DMS153 treated with DMSO at 0.1 percent for 48 hours (cell line): ENCODE measurements around the gene NR2E3.
A peak's percentile ranks its signal among the peaks of the same experiment; 100 is the strongest.

Experiments used
- DNase-seq: peaks from one replicate; lab custom pipeline; 2025; ENCODE audit not compliant: unreplicated experiment; lab: John Stamatoyannopoulos, UW

Gene NR2E3

GRCh38 chr15:71790081-71790480, 20.3 kb upstream of the NR2E3 start:
- no peak for DNase-seq

DNA sequence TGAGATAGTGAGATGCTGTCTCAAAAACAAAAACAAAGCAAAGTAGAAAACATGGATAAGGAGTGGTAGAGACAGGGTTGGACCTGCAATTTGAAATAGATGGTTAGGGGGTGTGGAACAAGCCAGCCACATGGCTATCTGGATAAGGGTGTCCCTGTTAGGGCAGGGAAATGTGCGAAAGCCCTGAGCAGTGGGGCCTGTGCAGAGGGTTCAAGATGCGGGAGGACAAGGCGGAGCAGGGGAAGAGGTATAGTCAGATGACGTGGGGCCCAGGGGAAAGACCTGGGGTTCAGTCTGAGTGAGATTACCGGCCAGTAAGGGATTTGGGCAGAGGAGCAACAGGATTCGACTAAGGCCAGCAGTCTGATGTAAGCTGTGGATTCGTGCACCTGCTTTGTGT, 18.4 kb upstream of the NR2E3 start:
- no peak for DNase-seq

DNA sequence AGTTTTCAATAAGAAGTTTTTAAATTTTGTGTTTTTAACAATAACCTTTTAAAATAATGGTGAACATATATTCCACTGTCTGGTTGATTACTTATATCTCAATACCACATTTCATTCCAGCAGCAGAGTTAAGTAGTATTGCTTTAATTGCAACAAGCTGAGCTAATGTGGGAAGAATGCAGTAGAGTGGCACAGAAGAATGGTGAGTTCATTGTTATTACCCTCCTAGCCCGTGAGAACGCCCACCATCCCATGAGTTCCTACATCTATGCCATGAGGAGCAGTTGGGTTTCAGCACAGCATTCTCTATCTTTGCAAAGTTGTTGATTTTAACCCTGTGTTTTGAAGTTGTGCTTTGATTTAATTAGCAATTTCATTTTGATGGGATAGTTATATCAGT, 17.8 kb upstream of the NR2E3 start:
- no peak for DNase-seq

- no peak for DNase-seq
These were observed 11.7 kb upstream of the NR2E3 start for GRCh38 chr15:71798641-71799040.

GRCh38 chr15:71800190-71800589, 10.2 kb upstream of the NR2E3 start:
- DNase-seq: no peak

- DNase-seq: peak; percentile 12
These were observed 9.3 kb upstream of the NR2E3 start for GRCh38 chr15:71800835-71801745.

DNA sequence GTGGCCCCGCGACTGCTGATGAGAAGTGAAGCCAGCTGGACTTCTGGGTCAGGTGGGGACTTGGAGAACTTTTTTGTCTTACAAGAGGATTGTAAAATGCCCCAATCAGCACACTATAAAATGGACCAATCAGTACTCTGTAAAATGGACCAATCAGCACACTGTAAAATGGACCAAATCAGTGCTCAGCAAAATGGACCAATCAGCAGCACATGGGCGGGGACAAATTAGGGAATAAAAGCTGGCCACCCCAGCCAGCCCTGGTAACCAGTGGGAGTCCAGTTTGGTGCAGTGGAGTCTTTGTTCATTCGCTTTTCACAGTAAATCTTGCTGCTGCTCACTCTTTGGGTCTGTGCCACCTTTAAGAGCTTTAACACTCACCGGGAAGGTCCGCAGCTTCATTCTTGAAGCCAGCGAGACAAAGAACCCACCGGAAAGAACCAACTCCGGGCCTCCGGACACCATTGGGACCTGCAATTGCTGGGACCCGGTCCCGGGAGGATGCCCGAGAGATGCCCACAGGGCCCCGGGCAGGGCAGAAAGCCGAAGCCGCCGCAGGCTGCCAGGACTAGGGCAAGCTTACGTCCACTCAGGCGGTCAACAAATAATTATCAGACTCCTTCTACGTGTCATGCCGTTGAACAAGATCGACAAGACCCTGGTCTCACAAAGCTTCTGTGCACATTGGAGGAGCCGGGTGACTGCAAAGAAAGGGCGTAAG, 8.3 kb upstream of the NR2E3 start:
- no peak for DNase-seq

GRCh38 chr15:71802770-71803169, 7.6 kb upstream of the NR2E3 start:
- no peak for DNase-seq

DNA sequence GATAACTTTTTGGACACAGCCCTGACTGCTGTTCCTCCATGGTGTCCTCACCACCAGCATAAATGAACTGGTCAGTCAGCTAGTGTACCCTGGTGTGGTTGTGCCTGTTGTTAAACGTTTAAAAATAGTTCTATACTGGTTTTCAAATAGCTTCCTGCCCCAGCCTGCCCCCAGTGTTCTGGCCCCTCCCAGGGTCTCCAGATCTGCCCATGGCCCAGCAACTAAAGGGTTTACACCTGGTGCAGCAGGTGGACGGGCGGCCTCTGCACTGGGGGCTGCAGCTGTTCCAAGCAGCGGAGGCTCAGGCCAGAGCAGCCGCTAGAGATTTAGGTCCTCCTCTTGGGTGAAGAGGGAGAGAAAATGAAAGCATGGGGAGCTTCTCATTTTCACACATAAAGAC, 6.1 kb upstream of the NR2E3 start:
- DNase-seq: no peak

GRCh38 chr15:71804695-71805470, 5.5 kb upstream of the NR2E3 start:
- DNase-seq: no peak

GRCh38 chr15:71806452-71806931, 3.9 kb upstream of the NR2E3 start:
- no peak for DNase-seq

- DNase-seq: no peak
These were observed 3.2 kb upstream of the NR2E3 start for GRCh38 chr15:71807125-71807629.

DNA sequence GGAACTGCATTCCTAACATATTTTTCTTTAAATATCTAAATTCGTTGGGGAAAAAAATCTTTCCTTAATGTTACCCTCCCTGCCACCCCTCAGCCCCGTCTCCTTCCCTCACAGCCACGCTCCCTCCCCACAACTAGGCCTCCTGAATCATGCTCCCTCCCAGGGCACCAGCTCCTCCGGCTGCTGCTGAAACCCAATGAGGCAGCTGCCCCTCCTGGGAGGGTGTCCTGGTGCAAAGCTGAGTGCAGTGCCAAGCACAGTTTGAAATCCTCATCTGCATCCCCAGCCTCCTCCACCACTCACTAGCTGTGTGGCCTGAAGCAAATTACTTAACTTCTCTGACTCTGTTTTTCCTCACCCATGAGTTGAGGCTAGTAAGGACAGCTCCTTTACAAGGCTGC, 2.7 kb upstream of the NR2E3 start:
- DNase-seq: no peak

- no peak for DNase-seq
These were observed 1.9 kb upstream of the NR2E3 start for GRCh38 chr15:71808311-71809020.

GRCh38 chr15:71809346-71809745, 1.0 kb upstream of the NR2E3 start:
- DNase-seq: no peak

DNA sequence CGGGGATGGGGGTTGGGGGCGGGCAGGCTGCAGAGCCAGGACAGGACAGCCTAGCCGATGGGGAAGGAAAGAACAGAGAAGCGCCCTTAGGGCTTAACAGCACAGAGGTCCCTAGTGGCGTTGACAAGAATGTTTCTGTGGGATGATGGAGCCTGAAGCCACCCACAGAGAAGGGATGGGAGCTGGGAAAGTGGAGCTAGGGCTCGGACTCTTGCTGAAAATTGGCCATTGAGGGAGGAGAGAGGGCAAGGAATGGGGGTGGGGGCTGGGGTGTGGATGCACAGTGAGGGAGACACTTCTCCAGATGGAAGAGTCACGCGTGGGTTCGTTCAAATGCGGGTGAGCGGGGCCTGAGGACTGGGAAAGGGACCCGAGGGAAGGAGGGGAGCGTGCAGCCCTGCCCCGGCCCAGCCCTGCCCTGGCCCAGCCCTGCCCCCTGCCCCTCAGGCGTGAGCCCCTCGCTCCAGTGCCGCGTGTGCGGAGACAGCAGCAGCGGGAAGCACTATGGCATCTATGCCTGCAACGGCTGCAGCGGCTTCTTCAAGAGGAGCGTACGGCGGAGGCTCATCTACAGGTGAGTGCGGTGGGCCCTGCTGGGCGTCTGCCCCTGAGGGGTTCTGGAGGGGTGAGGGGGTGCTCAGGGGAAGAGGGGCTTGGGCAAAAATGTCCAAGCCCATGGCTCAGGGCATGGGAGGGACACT, 832 bp downstream of the NR2E3 start:
- no peak for DNase-seq

- no peak for DNase-seq
These were observed 1.7 kb downstream of the NR2E3 start for GRCh38 chr15:71811752-71812735.

GRCh38 chr15:71812966-71813722, 2.8 kb downstream of the NR2E3 start:
- DNase-seq: no peak
